Mucosa of descending colon (tissue), 3 donors: ENCODE results near the gene CPA3. TPM values are rescaled to one million over a fixed set of nuclear protein-coding genes. Genes with fewer than 3 reads are reported as not detected.

ENCODE experiments used
- ATAC-seq: fragments of 200-7000 bp; cut with Tn5 transposase; one replicate; pipeline ENCODE4 v1.9.1; 2020; ENCODE audit warnings: mild to moderate bottlenecking, moderate library complexity
- DNase-seq, 3 donors: peaks; one replicate each; pipeline ENCODE4 v3.0.0-alpha.2; 2020
- H3K36me3 ChIP-seq: fragments of 200-600 bp; one replicate; pipeline ENCODE4 v1.8.0; 2021; ENCODE audit warnings: low read depth, mild to moderate bottlenecking
- H3K4me1 ChIP-seq: fragments of 200-600 bp; one replicate; pipeline ENCODE4 v1.8.0; 2021; ENCODE audit warnings: low read depth, mild to moderate bottlenecking
- H3K4me3 ChIP-seq: fragments of 200-600 bp; one replicate; pipeline ENCODE4 v1.8.0; 2021; ENCODE audit warnings: mild to moderate bottlenecking
- H3K9me3 ChIP-seq: fragments of 200-600 bp; one replicate; pipeline ENCODE4 v1.8.0; 2021; ENCODE audit warnings: mild to moderate bottlenecking
- intact Hi-C, 2 donors: fragments of 100-400 bp; cut with DNase I in 1 of 2; cut with micrococcal nuclease in 1 of 2; formaldehyde crosslinking; loops; one replicate each; pipeline versions ENCODE4 v1.11.0 to v1.11.1; 2022; cut with DNase I, micrococcal nuclease
- total RNA-seq, 3 donors: library from RNA; stranded (reverse); fragmentation: NEBNext Ultra II Directional in 2 of 3; extraction: Animal tissue kit (Norgen Biotek cat#: 25700) in 2 of 3; gene quantifications; one replicate each; pipeline versions ENCODE4 v1.2.1 to v1.2.4, GENCODE V29; 2021 to 2023
- TF ChIP-seq, protein P1 (sequence below): fragments of 200-600 bp; IDR thresholded peaks from one replicate; pipeline ENCODE4 v1.8.0; 2022; ENCODE audit warnings: antibody characterized with exemption, mild to moderate bottlenecking
- donor health status: DM: no; HTN: no; CAD: no; lungs with moderate emphysema.
- donor health status: DM: no; HTN: no; CAD: no.
- donor health status: DM: no; HTN: yes; CAD: no.

Gene CPA3
- total RNA-seq, 3 donors from 2014 or later, result 1.8 to 20.6 (median 13.8) TPM

DNA sequence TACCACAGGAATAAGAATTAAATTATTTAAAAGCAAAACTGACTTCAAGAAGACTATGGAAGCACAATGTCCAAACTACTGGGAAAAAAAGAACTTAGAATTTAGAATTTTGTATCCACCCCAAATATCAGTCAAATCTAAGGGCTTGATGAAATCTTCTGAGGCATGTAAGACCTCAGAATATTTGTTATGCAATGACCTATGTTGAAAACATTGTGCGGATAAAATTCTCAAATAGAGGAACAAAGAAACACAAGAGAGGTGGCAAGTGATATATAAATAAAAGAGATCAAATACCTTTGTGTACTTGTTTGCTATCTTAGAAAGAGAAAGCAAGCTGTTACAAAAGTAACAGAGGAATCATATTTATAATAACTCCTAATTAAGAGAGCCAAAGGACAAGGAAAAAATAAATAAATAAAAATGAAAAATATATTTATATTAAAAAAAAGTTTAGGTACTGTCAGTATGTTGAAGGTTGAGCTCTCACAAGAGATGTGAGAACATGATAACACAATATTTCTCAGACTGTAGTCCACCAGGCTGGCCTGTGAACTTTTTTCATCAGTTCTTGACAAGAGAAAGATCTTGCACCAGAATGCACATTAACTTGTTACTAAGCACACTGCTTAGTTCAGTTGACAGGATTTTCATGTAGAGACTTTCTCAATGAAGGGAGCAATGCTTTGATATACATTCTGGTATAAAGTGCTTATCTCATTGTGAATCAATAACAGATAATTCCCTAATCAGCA, 50.0 kb downstream of the CPA3 start:
- TF ChIP-seq, protein P1, sequence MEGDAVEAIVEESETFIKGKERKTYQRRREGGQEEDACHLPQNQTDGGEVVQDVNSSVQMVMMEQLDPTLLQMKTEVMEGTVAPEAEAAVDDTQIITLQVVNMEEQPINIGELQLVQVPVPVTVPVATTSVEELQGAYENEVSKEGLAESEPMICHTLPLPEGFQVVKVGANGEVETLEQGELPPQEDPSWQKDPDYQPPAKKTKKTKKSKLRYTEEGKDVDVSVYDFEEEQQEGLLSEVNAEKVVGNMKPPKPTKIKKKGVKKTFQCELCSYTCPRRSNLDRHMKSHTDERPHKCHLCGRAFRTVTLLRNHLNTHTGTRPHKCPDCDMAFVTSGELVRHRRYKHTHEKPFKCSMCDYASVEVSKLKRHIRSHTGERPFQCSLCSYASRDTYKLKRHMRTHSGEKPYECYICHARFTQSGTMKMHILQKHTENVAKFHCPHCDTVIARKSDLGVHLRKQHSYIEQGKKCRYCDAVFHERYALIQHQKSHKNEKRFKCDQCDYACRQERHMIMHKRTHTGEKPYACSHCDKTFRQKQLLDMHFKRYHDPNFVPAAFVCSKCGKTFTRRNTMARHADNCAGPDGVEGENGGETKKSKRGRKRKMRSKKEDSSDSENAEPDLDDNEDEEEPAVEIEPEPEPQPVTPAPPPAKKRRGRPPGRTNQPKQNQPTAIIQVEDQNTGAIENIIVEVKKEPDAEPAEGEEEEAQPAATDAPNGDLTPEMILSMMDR, result no peak
- no peak overlapping the region for H3K4me3 ChIP-seq
- DNase-seq (no peak), ATAC-seq (no peak)
- H3K9me3 ChIP-seq, result no peaks in the 10 kb centered on the region
- no peaks in the 10 kb centered on the region for H3K36me3 ChIP-seq
- intact Hi-C loops, result no loop called here
- H3K4me1 ChIP-seq, result no peaks in the 10 kb centered on the region

DNA sequence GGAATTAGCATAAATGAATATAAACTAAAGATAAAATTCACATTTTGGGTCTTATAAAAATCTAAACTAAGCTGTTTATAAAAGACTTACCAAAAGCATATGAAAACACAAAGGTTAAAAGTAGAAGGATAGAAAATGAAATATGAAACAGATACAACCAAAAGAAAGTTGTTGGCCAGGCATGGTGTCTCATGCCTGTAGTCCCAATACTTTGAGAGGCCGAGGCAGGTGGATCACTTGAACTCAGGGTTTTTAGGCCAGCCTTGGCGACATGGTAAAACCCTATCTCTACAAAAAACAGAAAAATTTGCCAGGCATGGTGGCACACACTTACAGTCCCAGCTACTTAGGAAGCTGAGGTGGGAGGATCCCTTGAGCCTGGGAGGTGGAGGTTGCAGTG, 51.0 kb downstream of the CPA3 start:
- Histone ChIP-seq H3K4me1 (no peaks in the 10 kb centered on the region), H3K36me3 (no peaks in the 10 kb centered on the region), H3K9me3 (no peaks in the 10 kb centered on the region), H3K4me3 (no peak overlapping the region)
- no peak for DNase-seq
- no peak for ATAC-seq
- intact Hi-C loops, result no loop called here
- TF ChIP-seq, protein P1, result no peak

- H3K4me1 ChIP-seq, result no peaks in the 10 kb centered on the region
- no peak for ATAC-seq
- DNase-seq, result no peak
- H3K36me3 ChIP-seq, result no peaks in the 10 kb centered on the region
- no peaks in the 10 kb centered on the region for H3K9me3 ChIP-seq
- intact Hi-C loops, result no loop called here
- H3K4me3 ChIP-seq, result no peak overlapping the region
- TF ChIP-seq, protein P1, result no peak
These were observed 57.4 kb downstream of the CPA3 start for GRCh38 chr3:148922467-148922866.

DNA sequence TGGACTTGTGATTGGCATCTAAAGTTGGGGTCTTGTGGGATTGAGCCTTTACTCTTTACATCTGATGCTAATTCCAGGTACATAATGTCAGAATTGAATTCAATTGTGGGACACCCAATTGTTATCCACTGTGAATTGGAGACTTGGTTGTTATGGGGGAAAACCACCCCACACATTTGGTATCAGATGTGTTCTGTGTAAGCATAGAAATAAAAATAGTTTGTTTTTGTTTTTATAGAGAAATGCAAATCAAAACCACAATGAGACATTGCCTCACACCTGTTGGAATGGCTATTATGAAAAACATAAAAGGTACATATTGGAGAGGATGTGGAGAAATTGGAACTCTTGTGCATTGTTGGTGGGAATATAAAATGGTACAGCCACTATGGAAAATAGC, 58.5 kb downstream of the CPA3 start:
- intact Hi-C loops, result no loop called here
- no peak overlapping the region for H3K4me3 ChIP-seq
- TF ChIP-seq, protein P1, result no peak
- H3K4me1 ChIP-seq, result no peaks in the 10 kb centered on the region
- no peaks in the 10 kb centered on the region for H3K9me3 ChIP-seq
- ATAC-seq (no peak), DNase-seq (no peak)
- H3K36me3 ChIP-seq, result no peaks in the 10 kb centered on the region

GRCh38 chr3:148924562-148924961, 59.5 kb downstream of the CPA3 start:
- no peak for DNase-seq
- H3K36me3 ChIP-seq, result no peaks in the 10 kb centered on the region
- intact Hi-C loops, result no loop called here

More at GRCh38 chr3:148924562-148924961, 59.5 kb downstream of the CPA3 start:
- Histone ChIP-seq H3K4me1 (no peaks in the 10 kb centered on the region), H3K9me3 (no peaks in the 10 kb centered on the region), H3K4me3 (no peak overlapping the region)
- no peak for ATAC-seq
- TF ChIP-seq, protein P1, result no peak
